SK-N-SH (cell line): ENCODE results near the gene ZNF563. TPM values are rescaled to one million over a fixed set of nuclear protein-coding genes. Genes with fewer than 3 reads are reported as not detected.

ENCODE experiments used
- CTCF ChIA-PET: fragments of 300-600, 350-600 bp; formaldehyde crosslinking; extraction: SDS; loops from one replicate; lab custom pipeline; 2021; lab: Yijun Ruan, JAX
- POLR2A ChIA-PET: fragments of 350-600 bp; sonication (Branson Sonifier 250); formaldehyde crosslinking; extraction: SDS; loops from one replicate; lab custom pipeline; 2020; ENCODE audit warnings: antibody characterized with exemption, inconsistent platforms; lab: Yijun Ruan, JAX
- DNase-seq: peaks from one replicate; pipeline ENCODE4 v3.0.0; 2012
- H2AFZ ChIP-seq: fragments of 200-600 bp; sonication (generic); 2 replicates; pipeline ENCODE4 v1.8.1; 2016; ENCODE audit warnings: antibody characterized with exemption, mild to moderate bottlenecking, low read depth
- H3F3A ChIP-seq: fragments of 200-600 bp; sonication (generic); replicated peaks from 2 replicates; pipeline ENCODE3; 2016; ENCODE audit warnings: antibody characterized with exemption, mild to moderate bottlenecking; ENCODE audit not compliant: insufficient read depth
- H3K27ac ChIP-seq, 2 experiments: fragments of 200-500 bp in 1 of 2; fragments of 200-600 bp in 1 of 2; sonication (Bioruptor generic) in 1 of 2; sonication (generic), shearing (Covaris generic) in 1 of 2; 2 replicates each; pipeline versions ENCODE4 v1.5.1 to v1.6.1; 2014 to 2016; ENCODE audit warnings: low read depth in 2 of 2, inconsistent platforms in 1 of 2, low read length in 1 of 2, mild to moderate bottlenecking in 1 of 2, mixed read lengths in 1 of 2
- H3K27me3 ChIP-seq: fragments of 200-600 bp; sonication (generic), shearing (Covaris generic); 2 replicates; pipeline ENCODE4 v1.6.1; 2016; ENCODE audit warnings: mixed run types; ENCODE audit not compliant: insufficient read depth
- H3K36me3 ChIP-seq, 2 experiments: fragments of 200-500 bp in 1 of 2; fragments of 200-600 bp in 1 of 2; sonication (Bioruptor generic) in 1 of 2; sonication (generic) in 1 of 2; replicated peaks in 1 of 2; 2 replicates each; pipeline versions ENCODE3 to v1.5.1; 2014 to 2016; ENCODE audit warnings: low read length in 1 of 2, mild to moderate bottlenecking in 1 of 2; ENCODE audit not compliant: insufficient read depth in 2 of 2, control insufficient read depth in 1 of 2
- H3K4me1 ChIP-seq, 2 experiments: fragments of 200-500 bp in 1 of 2; fragments of 200-600 bp in 1 of 2; sonication (Bioruptor generic) in 1 of 2; sonication (generic), shearing (Covaris generic) in 1 of 2; 2 replicates each; pipeline versions ENCODE4 v1.5.1 to v1.6.1; 2014 to 2016; ENCODE audit warnings: low read depth in 1 of 2, low read length in 1 of 2, mixed run types in 1 of 2; ENCODE audit not compliant: insufficient read depth in 2 of 2, control insufficient read depth in 1 of 2
- H3K4me2 ChIP-seq: fragments of 200-600 bp; sonication (generic), shearing (Covaris generic); 2 replicates; pipeline ENCODE4 v1.6.1; 2017; ENCODE audit warnings: mixed run types
- H3K4me3 ChIP-seq, 2 experiments: fragments of 200-500 bp in 1 of 2; fragments of 200-600 bp in 1 of 2; sonication (Bioruptor generic) in 1 of 2; sonication (generic), shearing (Covaris generic) in 1 of 2; 2 replicates each; pipeline versions ENCODE4 v1.5.1 to v1.8.1; 2014 to 2016; ENCODE audit warnings: low read depth in 2 of 2, inconsistent platforms in 1 of 2, low read length in 1 of 2, mild to moderate bottlenecking in 1 of 2, mixed read lengths in 1 of 2, moderate library complexity in 1 of 2
- H3K79me2 ChIP-seq: fragments of 200-600 bp; sonication (generic); 2 replicates; pipeline ENCODE4 v1.8.1; 2017; ENCODE audit warnings: mild to moderate bottlenecking; ENCODE audit not compliant: insufficient read depth
- H3K9ac ChIP-seq: fragments of 200-600 bp; sonication (generic); 2 replicates; pipeline ENCODE4 v1.6.1; 2017; ENCODE audit warnings: mixed run types
- H3K9me2 ChIP-seq: fragments of 200-600 bp; sonication (generic); 2 replicates; pipeline ENCODE4 v1.6.1; 2017; ENCODE audit warnings: mixed run types
- H3K9me3 ChIP-seq: fragments of 200-600 bp; sonication (generic); 2 replicates; pipeline ENCODE4 v1.6.1; 2017; ENCODE audit warnings: mixed run types, mild to moderate bottlenecking, moderate library complexity
- H4K20me1 ChIP-seq: fragments of 200-600 bp; sonication (generic); 2 replicates; pipeline ENCODE4 v1.6.1; 2017; ENCODE audit warnings: mild to moderate bottlenecking, mixed run types; ENCODE audit not compliant: insufficient read depth
- CHD2 ChIP-seq: fragments of 150-350 bp; IDR thresholded peaks from 2 replicates; pipeline ENCODE4 v1.6.1; 2018; ENCODE audit warnings: low read length; ENCODE audit not compliant: partially characterized antibody
- CTCF ChIP-seq: fragments of 200-600 bp; sonication (generic); IDR thresholded peaks from 2 replicates; pipeline ENCODE4 v1.6.1; 2017; ENCODE audit warnings: antibody characterized with exemption, mild to moderate bottlenecking, moderate library complexity
- ELF1 ChIP-seq: IDR thresholded peaks from 2 replicates; pipeline ENCODE4 v1.4.0; 2012
- EP300 ChIP-seq, 2 experiments: IDR thresholded peaks; 2 replicates each; pipeline versions ENCODE4 v1.4.0 to v1.6.1; 2012; ENCODE audit warnings: borderline replicate concordance in 1 of 2, low read depth in 1 of 2, low read length in 1 of 2
- EZH2phosphoT487 ChIP-seq: fragments of 200-600 bp; sonication (generic); IDR thresholded peaks from 2 replicates; pipeline ENCODE4 v1.6.1; 2017; ENCODE audit warnings: low read depth, mixed run types, mild to moderate bottlenecking, antibody characterized with exemption, moderate library complexity, borderline replicate concordance
- FOSL2 ChIP-seq: IDR thresholded peaks from 2 replicates; pipeline ENCODE4 v1.4.0; 2012; ENCODE audit warnings: low read depth, mild to moderate bottlenecking, moderate library complexity, borderline replicate concordance
- FOXJ3 ChIP-seq: sonication (generic); formaldehyde crosslinking; IDR thresholded peaks from 2 replicates; pipeline ENCODE4 v1.5.1; 2020; ENCODE audit warnings: mild to moderate bottlenecking, missing genetic modification reagents
- JUND ChIP-seq: IDR thresholded peaks from 2 replicates; pipeline ENCODE4 v1.4.0; 2012
- MAX ChIP-seq: IDR thresholded peaks from 2 replicates; pipeline ENCODE4 v1.4.0; 2012; ENCODE audit warnings: low read depth
- MEF2A ChIP-seq: IDR thresholded peaks from 2 replicates; pipeline ENCODE4 v1.4.0; 2012; ENCODE audit warnings: low read depth, borderline replicate concordance
- NFIC ChIP-seq: IDR thresholded peaks from 2 replicates; pipeline ENCODE4 v1.4.0; 2012; ENCODE audit warnings: borderline replicate concordance
- NRF1 ChIP-seq: IDR thresholded peaks from 2 replicates; pipeline ENCODE4 v1.6.1; 2012; ENCODE audit warnings: low read depth, mild to moderate bottlenecking, low read length
- POLR2AphosphoS5 ChIP-seq: IDR thresholded peaks from 2 replicates; pipeline ENCODE4 v1.6.1; 2012; ENCODE audit warnings: low read depth, low read length
- RCOR1 ChIP-seq: fragments of 150-350 bp; IDR thresholded peaks from 2 replicates; pipeline ENCODE4 v1.6.1; 2017; ENCODE audit warnings: antibody characterized with exemption, low read length
- REST ChIP-seq: IDR thresholded peaks from 2 replicates; pipeline ENCODE4 v1.6.1; 2012; ENCODE audit warnings: mild to moderate bottlenecking, low read depth, low read length, moderate library complexity
- SIN3A ChIP-seq: IDR thresholded peaks from 2 replicates; pipeline ENCODE4 v1.6.1; 2012; ENCODE audit warnings: low read depth, mild to moderate bottlenecking, low read length, moderate library complexity, borderline replicate concordance
- SMC3 ChIP-seq: IDR thresholded peaks from 2 replicates; pipeline ENCODE4 v1.6.1; 2012; ENCODE audit warnings: low read depth, low read length, improper control_type of control experiment
- TCF12 ChIP-seq: IDR thresholded peaks from 2 replicates; pipeline ENCODE4 v1.4.0; 2012
- TEAD4 ChIP-seq: IDR thresholded peaks from 2 replicates; pipeline ENCODE4 v1.4.0; 2012; ENCODE audit warnings: mild to moderate bottlenecking, borderline replicate concordance; ENCODE audit not compliant: insufficient read depth
- USF2 ChIP-seq: fragments of 150-350 bp; IDR thresholded peaks from 2 replicates; pipeline ENCODE4 v1.6.1; 2017; ENCODE audit warnings: antibody characterized with exemption, low read length, low read depth, borderline replicate concordance
- WGBS: methylation state at CpG from one replicate; pipeline ENCODE4 v1.1.6; 2017; ENCODE audit warnings: low lambda C conversion rate; 5-methylcytosine and 5-hydroxymethylcytosine counted together
- polyA plus RNA-seq, 3 experiments: library from polyadenylated mRNA; depleted of rRNA; stranded (reverse); fragments of >200 nt; gene quantifications; 2 replicates each; pipeline ENCODE4 v1.2.3, GENCODE V29; 2012
- TF ChIP-seq, protein P1 (sequence below): IDR thresholded peaks from 2 replicates; pipeline ENCODE4 v1.4.0; 2012; ENCODE audit warnings: low read depth, borderline replicate concordance
- TF ChIP-seq, protein P2 (sequence below): IDR thresholded peaks from 2 replicates; pipeline ENCODE4; 2012

ZNF563 gene
- polyA plus RNA-seq, 1 of the 3 experiments (the other 2 are of a cell fraction): 0.99 TPM

GRCh38 chr19:12294249-12295158, 38.9 kb downstream of the ZNF563 start, which contains the start of gene ZNF44:
Gene ZNF44, minus strand, starts transcription at chr19:12294883. Its CDS starts 189 bp downstream, at chr19:12294694.
- WGBS: 2% methylated on average over 28 of the region's 66 CpGs
- peaks cover 58% of the 10 kb centered on the region for H3K79me2 ChIP-seq
- H3K27me3 ChIP-seq: no peaks in the 10 kb centered on the region
- TF ChIP-seq, protein P1, sequence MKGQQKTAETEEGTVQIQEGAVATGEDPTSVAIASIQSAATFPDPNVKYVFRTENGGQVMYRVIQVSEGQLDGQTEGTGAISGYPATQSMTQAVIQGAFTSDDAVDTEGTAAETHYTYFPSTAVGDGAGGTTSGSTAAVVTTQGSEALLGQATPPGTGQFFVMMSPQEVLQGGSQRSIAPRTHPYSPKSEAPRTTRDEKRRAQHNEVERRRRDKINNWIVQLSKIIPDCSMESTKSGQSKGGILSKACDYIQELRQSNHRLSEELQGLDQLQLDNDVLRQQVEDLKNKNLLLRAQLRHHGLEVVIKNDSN: no peak
- TF ChIP-seq SMC3 (no peak), NFIC (no peak), CHD2 (peak; percentile 91), TCF12 (no peak), SIN3A (0 out of 2 replicates have a peak, but pooled peaks have one; percentile 33), RCOR1 (no peak), NRF1 (no peak), EZH2phosphoT487 (no peak), USF2 (no peak), ELF1 (peak; percentile 47; the same call in 1 of the 2 replicates), REST (no peak), CTCF (no peak), EP300 (IDR thresholded peaks at IDR 0.05; ENCODE audit: borderline replicate concordance in 1 of 2, low read depth in 1 of 2, low read length in 1 of 2) (no peak), FOSL2 (no peak), JUND (no peak), TEAD4 (no peak), POLR2AphosphoS5 (peak; percentile 43; the same call in 1 of the 2 replicates), FOXJ3 (no peak), MEF2A (no peak), MAX (0 out of 2 replicates have a peak, but pooled peaks have one; percentile 22)
- TF ChIP-seq, protein P2, sequence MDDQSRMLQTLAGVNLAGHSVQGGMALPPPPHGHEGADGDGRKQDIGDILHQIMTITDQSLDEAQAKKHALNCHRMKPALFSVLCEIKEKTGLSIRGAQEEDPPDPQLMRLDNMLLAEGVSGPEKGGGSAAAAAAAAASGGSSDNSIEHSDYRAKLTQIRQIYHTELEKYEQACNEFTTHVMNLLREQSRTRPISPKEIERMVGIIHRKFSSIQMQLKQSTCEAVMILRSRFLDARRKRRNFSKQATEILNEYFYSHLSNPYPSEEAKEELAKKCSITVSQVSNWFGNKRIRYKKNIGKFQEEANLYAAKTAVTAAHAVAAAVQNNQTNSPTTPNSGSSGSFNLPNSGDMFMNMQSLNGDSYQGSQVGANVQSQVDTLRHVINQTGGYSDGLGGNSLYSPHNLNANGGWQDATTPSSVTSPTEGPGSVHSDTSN: peak; percentile 99

More at GRCh38 chr19:12294249-12295158, 38.9 kb downstream of the ZNF563 start, which contains the start of gene ZNF44:
- H3K4me3 ChIP-seq: peak within 1 kb of the TSS; percentile 75 to 97
- peaks cover 0 to 6% of the 10 kb centered on the region in 2 experiments for H3K36me3 ChIP-seq
- H3K9ac ChIP-seq: peak within 1 kb of the TSS; percentile 81
- no peaks in the 10 kb centered on the region for H3K9me3 ChIP-seq
- DNase-seq: peak; percentile 95
- no peaks in the 10 kb centered on the region for H3F3A ChIP-seq
- CTCF ChIA-PET: interaction anchor here (1.0 to 1.3 kb wide), 2 partner anchors 71 to 235 kb away, joined by 3 to 4 read pairs; partner anchors contain the start of gene ZNF442
- POLR2A ChIA-PET: interaction anchor here (1.0 to 1.1 kb wide), 2 partner anchors 71 to 132 kb away, joined by 3 to 7 read pairs; partner anchors contain the start of genes ZNF136 and ZNF442
- no peaks in the 10 kb centered on the region for H3K9me2 ChIP-seq
- peak within 1 kb of the TSS; percentile 81 for H2AFZ ChIP-seq
- no peaks in the 10 kb centered on the region for H4K20me1 ChIP-seq
- peak within 1 kb of the TSS; percentile 54 to 63 for H3K27ac ChIP-seq
- peak within 1 kb of the TSS; percentile 86 for H3K4me2 ChIP-seq
- H3K4me1 ChIP-seq: peaks cover 5 to 8% of the 10 kb centered on the region in 2 experiments; a peak in 3 of 4 replicates
